NCI-H128 (cell line): Measurements from ENCODE around the gene VEGFA.

Experiments
- DNase-seq: peaks from one replicate; lab custom pipeline; 2025; ENCODE audit not compliant: unreplicated experiment; lab: John Stamatoyannopoulos, UW

The VEGFA gene

DNA sequence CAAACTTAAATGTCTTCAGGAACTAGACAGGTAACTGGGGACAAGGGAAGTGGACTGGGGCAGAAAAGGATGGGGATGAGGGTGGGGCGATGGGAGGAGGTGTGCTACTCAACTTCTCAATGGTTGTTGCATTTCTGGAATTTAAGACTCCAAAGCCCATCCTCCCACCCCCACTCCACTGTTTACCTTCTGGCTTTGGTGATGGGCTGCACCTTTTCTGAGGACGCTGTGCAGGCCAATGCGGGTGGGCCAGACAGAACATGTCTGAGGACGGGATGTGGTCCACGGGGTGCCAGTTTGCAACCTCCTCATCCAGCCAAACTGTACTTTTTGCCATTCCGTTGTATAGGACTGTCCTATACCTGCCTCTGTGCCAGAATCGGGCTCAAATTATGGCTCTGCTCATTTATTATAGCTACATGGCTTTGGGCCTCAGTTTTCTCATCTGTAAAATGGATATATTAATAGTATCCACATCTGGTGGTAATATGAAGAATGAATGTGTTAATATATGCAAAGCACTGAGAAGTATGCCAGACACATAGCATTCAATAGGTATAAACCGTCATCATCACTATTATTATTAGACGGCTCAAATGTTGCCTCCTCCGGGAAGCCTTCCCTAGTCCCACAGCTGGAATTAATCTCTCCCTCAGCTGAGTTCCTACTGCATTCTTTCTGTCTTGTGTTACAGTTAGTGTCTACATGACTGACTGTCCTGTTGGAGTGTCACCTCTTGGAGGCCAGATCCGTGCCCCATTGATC lies 31.0 kb upstream of the VEGFA start:
- DNase-seq: no peak

DNA sequence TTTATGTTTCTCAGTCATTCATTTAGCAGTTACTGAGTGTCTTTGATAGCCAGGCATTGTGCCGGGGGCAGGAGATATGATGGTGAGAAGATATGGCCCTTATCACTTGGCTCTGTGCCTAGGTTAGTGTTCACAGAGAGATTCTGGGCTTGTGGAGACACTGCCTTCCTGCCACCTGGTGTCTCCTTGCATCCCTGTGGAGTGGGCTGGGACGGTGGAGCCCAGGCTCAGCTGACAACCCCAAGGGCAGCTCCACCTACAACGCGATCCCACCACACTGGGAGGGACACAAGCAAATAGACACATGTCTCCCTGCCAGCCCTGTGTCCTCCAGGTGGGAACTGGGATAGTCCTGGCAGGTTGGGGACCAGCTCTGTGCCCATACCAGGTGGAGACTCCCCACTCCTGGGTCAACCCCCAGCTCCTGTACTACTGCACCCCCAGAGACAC lies 30.3 kb upstream of the VEGFA start:
- no peak for DNase-seq

DNA sequence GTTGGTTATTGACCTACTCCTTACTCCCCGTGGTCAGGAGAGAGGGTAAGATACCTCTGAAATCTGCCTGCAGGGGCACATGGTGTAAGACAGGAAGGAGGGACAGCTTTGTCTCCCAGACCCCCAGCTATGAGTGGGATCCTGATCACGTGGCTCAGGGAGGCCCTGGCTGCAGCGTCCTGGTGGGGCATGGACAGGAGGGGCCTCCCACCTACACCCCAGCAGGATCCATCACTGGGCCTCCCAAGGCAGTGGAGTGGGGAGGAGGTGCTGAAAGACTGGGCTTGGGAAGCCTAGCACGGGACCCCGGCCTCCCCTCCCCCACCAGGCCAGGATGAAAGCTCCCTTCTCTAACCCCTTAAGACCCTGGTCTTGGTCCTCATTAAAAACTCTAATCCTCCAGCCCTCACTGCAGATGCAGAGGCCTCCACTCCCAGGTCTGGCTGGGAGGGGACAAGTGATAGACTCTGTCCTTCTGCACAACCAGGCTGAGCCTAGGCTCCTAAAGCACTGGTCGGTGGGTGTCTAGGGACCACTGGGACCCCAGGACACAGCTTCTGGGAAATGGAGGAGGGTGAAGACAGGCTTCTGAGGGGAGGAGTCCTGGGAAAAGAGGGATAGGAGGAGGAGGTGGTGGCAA lies 29.6 kb upstream of the VEGFA start:
- no peak for DNase-seq

GRCh38 chr6:43740961-43741764 lies 28.8 kb upstream of the VEGFA start:
- no peak for DNase-seq

GRCh38 chr6:43741829-43742228 lies 28.2 kb upstream of the VEGFA start:
- no peak for DNase-seq

GRCh38 chr6:43742285-43742684 lies 27.7 kb upstream of the VEGFA start:
- DNase-seq: no peak

DNA sequence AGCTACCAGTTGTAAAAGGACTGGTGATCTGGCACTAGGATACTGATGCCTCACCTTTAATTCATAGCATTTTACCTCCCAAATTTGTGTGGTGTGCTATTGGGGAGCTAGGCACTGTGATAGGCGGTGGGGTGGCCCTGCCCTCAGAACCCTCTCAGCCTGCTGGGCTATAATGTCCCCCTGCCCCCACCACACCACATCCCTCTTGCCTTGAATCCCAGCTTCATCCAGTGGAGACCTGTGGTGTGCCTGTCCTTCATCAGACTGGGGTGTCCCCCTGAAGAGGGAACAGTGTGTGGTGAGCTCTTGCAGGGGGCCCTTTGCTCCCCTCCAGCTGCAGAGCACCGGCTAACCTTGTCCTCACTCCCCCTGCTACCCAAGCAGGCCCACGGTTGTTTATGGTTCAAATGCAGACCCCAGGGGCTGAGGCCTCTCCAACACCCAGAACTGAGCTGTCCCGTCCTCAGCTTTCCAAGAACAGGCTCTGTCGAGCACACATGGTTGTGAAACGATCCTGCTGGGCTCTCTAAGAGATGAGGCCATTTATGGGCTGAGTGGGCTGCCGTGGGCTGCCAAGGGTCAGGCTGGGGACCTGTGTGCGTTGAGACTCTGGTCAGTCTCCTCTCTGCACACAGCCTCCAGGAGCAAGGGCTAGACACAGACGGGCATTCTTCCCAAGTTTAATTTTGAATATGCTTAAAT lies 26.9 kb upstream of the VEGFA start:
- no peak for DNase-seq

DNA sequence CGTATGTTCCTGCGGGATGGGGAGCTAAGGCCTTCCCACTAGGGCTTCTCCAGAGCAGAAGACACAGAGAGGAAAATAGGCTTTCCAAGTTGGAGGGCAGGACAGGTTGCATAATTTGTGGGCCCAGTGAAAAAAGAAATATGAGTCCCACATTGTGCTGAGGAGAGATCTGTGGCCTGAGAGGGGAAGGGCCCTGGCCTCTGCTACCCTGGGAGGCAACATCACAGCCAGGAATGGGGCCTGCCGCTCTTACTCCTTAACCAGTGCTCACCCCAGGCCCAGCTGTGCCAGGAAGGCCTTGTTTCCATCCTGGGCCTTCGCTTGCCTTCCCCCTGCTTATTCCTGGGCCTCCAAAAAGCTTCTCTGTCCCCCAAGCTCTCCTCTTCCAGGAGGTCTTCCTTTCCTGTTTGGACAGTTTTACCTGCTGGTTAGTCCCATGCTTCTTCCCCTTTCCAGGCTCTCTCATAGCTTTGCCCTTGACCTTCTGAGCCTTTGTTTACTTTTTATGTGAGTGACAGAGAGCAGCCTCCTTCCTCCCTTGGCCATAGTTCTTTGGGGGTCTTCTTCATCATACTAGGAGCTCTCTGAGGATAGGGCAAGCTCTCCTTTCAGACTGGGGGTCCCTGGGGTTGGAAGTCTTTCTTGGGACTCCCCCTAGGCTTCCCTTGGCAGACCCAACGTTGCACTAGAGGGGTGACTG lies 26.2 kb upstream of the VEGFA start:
- no peak for DNase-seq

- DNase-seq: no peak
These were observed 25.5 kb upstream of the VEGFA start for GRCh38 chr6:43744491-43744890.

DNA sequence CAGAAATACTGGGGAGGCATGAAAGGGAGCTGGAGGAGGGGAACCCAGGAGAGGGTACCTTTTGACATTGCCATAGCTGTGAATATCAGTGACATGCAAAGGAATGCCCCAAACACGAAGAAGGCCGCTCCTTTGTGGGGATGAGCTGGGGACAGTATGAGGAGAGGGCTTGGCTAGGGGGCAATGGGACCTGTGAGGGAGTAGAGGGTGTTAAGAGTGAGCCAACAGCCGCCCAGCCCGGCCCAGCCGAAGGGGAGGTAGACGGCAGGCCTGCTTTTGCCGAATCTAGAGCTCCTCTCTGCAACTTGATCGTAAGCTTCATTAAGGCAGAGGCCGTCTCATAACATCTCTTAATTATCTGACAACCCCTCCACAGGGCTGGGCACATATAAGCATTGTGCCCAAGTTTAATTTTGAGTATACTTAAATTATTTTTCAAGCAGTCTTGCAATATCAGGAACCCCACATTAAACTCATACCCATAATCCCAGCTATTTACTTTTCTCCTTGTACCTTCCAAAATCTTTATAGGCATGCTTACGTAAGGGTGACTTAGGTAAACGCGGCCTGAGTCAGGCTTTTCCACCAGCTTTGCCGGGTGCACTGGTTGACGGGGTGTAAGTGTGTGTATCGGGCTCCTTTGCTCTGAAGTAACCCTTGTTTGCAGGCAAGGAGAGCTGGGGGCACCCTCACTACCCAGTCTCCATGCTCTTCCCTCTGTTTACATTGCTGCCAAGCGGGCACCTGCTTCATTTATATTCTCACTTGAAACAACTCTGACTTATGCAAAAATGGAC lies 24.9 kb upstream of the VEGFA start:
- no peak for DNase-seq

DNA sequence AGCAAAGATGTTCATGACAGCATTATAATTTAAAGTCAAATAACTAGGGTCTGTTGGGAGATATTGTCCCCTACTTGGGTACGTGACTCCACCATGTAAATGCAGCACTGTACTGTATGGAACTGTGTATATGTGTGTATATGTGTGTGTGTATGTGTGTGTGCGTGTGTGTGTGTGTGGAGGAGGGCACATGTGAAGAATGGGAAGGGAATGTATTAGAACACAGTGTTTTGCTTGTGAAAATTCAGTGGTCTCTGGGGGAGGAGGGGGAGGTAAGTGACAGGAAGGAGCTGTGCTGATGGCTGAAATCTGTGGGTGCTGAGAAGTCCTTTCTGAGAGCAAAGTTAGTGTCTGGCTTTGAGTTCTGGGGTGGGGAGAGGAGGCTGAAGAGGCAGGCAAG lies 23.9 kb upstream of the VEGFA start:
- no peak for DNase-seq

GRCh38 chr6:43746613-43747102 lies 23.4 kb upstream of the VEGFA start:
- DNase-seq: no peak

- DNase-seq: no peak
These were observed 22.2 kb upstream of the VEGFA start for GRCh38 chr6:43747784-43748183.

DNA sequence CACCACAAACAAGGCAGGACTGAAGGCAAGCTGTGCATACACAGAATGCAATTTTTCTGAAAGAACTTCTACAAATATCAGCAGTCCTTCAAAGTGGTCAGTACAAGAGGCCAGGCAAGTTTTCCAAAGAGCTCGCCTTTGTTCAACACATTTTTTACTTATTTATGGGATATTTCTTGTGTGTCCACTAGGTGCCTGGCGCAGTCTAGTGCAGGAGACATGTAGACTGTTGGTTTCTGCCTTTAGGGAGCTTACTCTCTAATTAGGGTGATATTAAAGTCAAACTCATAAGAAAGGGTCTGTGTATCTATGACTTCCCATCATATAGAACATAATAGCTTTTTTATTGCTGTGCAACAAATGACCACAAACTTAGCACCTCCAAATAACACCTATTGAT lies 21.2 kb upstream of the VEGFA start:
- DNase-seq: no peak

GRCh38 chr6:43749461-43749860 lies 20.6 kb upstream of the VEGFA start:
- no peak for DNase-seq

DNA sequence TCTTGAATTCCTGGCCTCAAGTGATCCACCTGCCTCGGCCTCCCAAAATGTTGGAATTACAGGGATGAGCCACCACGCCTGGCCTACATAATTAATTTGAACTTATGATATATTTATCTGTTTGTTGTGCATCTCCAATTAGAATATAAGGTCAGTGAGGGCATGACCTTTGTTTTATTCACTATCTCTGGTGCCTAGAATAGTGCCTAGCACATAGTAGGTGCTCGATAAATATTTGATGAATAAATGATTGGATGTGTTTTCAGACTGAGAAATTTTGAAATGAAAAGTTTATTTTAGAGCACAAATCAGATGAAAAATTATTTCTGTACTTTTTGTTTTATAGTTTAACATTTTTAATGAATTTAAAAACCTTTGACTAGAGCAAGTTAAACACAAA lies 19.4 kb upstream of the VEGFA start:
- DNase-seq: no peak

DNA sequence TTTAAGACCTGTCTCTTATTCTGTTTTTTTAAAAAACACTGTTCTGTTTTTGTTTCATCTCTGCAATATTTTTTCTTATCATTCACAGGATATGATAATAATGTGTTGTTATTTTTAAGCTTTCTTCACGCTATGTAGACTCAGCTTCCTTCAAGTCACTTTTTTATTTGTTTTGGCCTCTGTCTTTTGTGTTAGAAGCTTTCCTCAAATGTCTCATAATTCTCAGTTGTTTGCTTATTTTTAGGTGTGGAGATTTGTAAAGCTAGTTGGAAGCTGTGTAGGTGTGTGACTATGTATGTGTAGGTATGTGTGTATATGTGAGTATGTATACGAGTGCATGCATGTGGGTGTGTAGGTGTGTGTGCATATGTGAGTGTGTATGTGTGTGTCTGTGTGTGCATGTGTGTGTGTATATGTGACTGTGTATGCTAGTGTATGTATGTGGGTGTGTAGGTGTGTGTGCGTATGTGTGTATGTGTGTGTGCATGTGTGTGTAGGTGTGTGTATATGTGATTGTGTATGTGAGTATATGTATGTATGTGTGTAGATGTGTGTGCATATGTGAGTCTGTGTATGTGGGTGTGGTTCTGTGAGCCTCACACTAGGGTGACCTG lies 16.3 kb upstream of the VEGFA start:
- no peak for DNase-seq

DNA sequence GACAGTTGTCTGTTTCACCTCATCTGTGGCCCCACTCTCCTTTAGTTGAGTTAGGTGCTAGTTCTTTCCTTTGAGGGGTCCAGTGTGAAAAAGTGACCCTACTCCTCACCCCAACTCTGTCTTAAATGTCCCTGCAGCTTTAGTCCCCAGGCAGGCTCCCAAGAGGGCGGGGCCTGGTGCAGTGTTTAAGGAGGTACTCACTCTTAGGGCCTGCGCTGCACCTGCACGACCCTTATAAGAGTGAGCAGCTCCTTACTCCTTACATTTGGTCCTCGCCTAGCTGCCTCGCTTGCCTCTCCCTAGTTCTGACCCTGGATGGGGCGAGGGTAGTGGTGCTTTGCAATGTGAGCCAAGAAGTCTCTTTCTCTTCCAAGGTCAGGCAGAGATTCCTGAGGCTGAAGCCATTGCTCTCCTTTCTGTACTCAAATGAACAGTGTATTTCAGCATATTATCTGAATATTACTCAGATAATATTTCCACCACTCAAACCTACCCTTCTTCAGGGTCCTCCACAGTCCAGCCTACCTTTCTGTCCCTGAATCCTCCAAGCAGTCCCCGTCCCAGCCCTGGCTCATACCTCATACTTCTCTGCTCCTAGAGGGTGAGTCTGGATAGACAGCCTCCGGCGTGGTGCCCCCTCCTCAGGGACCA lies 11.9 kb upstream of the VEGFA start:
- DNase-seq: no peak

GRCh38 chr6:43758617-43759050 lies 11.4 kb upstream of the VEGFA start:
- DNase-seq: peak; percentile 23
